Testis (tissue), 2 donors: Measurements from ENCODE around the gene NPTX2.

ENCODE experiments used
- POLR2A ChIP-seq: fragments of 450-650 bp; IDR thresholded peaks from one replicate; pipeline ENCODE4 v1.6.1; 2017; ENCODE audit warnings: antibody characterized with exemption, mild to moderate bottlenecking, moderate library complexity
- TF ChIP-seq, protein P1 (sequence below), 3 experiments: fragments of 450-650 bp in 2 of 3; fragments of 200-600 bp in 1 of 3; sonication (generic) in 1 of 3; IDR thresholded peaks; one replicate each; pipeline ENCODE4 v1.5.1; 2016 to 2019; ENCODE audit warnings: antibody characterized with exemption in 3 of 3, mild to moderate bottlenecking in 2 of 3, moderate library complexity in 1 of 3

DNA sequence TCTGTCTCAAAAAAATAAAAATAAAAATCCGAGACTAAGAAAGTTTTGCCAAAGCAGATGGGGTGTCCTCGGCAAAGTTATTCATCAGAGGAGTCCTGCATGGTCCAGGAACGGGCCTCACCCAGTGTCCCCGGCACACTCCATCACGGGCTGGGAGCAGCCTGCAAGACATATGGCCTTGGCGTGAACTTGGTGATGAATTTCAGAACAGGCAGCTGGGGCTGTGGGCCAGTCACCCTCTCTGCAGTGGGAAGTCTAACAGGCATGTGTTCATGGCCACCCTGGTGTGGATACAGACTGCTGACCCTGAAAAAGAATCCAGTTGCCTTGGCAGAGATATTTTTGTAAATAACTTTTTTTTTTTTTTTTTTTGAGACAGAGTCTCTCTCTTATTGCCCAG, 34.7 kb downstream of the NPTX2 start:
- TF ChIP-seq, protein P1, sequence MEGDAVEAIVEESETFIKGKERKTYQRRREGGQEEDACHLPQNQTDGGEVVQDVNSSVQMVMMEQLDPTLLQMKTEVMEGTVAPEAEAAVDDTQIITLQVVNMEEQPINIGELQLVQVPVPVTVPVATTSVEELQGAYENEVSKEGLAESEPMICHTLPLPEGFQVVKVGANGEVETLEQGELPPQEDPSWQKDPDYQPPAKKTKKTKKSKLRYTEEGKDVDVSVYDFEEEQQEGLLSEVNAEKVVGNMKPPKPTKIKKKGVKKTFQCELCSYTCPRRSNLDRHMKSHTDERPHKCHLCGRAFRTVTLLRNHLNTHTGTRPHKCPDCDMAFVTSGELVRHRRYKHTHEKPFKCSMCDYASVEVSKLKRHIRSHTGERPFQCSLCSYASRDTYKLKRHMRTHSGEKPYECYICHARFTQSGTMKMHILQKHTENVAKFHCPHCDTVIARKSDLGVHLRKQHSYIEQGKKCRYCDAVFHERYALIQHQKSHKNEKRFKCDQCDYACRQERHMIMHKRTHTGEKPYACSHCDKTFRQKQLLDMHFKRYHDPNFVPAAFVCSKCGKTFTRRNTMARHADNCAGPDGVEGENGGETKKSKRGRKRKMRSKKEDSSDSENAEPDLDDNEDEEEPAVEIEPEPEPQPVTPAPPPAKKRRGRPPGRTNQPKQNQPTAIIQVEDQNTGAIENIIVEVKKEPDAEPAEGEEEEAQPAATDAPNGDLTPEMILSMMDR (IDR thresholded peaks at IDR 0.05), result no peak
- TF ChIP-seq POLR2A, result no peak
